ENCODE data around the gene TP53TG5.
"Not testable (repeated sequence)": the region's sequence is repeated elsewhere in the genome, so short reads cannot be mapped to it uniquely, and the experiment has no call there.

GRCh38 chr20:45350795-45351194 lies 27.3 kb downstream of the TP53TG5 start:
- TF ChIP-seq CTCF (optimal IDR thresholded peaks at IDR 0.05 in 1 of 3, IDR thresholded peaks at IDR 0.05 in 1 of 3, conservative IDR thresholded peaks at IDR 0.05 in 1 of 3; ENCODE audit: extremely low read depth in 1 of 3, insufficient read depth in 2 of 3, low read length in 3 of 3); EZH2 (IDR thresholded peaks at IDR 0.05; ENCODE audit: low read length): not testable (repeated sequence)

Data from keratinocyte (primary cell).